ENCODE measurements around the gene ATP6V0C.

- TF ChIP-seq CTCF (IDR thresholded peaks at IDR 0.05) (no peak), POLR2AphosphoS5 (IDR thresholded peaks at IDR 0.05) (no peak)
These were observed 804 bp downstream of the ATP6V0C start for GRCh38 chr16:2514333-2515179.
